GM10248 (cell line): ENCODE measurements around the gene MYO10.
"Not testable (repeated sequence)": the region's sequence is repeated elsewhere in the genome, so short reads cannot be mapped to it uniquely, and the experiment has no call there.

Source experiments
- CTCF ChIA-PET: fragments of 300-600 bp; sonication (Branson Sonifier 250); formaldehyde crosslinking; extraction: SDS; loops from one replicate; lab custom pipeline; 2021; ENCODE audit warnings: antibody characterized with exemption; lab: Yijun Ruan, JAX
- POLR2A ChIA-PET: fragments of 350-650 bp; sonication (Branson Sonifier 250); formaldehyde crosslinking; extraction: SDS; loops from one replicate; lab custom pipeline; 2020; ENCODE audit warnings: antibody characterized with exemption; lab: Yijun Ruan, JAX
- DNase-seq: peaks from one replicate; pipeline ENCODE4 v3.0.0; 2012; ENCODE audit errors: extremely low spot score
- TF ChIP-seq, protein P1 (sequence below): IDR thresholded peaks from 2 replicates; pipeline ENCODE4 v1.5.1; 2012; ENCODE audit warnings: mild to moderate bottlenecking, low read depth; ENCODE audit errors: extremely low read depth, missing control alignments, control extremely low read depth

MYO10 gene

DNA sequence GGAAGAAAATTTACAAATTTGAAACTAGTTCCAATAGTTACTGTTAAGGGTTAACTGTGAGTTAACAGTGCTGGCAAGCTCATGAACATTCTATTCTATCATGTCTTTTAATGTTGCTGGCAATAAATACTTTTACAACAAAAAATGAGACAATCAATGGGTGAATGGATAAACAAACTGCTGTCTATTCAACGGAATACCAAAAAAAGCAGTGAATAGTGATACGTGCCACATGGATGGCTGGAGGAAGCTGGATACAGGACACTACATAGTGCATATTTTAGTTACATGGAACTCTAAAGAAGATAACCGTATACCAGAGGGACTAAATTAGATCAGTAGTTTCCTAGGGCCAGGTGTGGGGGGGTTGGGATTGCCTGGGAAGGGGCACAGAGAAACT lies 163.5 kb downstream of the MYO10 start:
- CTCF ChIA-PET = no interaction called here
- POLR2A ChIA-PET = no interaction called here
- no peak for DNase-seq
- TF ChIP-seq, protein P1, sequence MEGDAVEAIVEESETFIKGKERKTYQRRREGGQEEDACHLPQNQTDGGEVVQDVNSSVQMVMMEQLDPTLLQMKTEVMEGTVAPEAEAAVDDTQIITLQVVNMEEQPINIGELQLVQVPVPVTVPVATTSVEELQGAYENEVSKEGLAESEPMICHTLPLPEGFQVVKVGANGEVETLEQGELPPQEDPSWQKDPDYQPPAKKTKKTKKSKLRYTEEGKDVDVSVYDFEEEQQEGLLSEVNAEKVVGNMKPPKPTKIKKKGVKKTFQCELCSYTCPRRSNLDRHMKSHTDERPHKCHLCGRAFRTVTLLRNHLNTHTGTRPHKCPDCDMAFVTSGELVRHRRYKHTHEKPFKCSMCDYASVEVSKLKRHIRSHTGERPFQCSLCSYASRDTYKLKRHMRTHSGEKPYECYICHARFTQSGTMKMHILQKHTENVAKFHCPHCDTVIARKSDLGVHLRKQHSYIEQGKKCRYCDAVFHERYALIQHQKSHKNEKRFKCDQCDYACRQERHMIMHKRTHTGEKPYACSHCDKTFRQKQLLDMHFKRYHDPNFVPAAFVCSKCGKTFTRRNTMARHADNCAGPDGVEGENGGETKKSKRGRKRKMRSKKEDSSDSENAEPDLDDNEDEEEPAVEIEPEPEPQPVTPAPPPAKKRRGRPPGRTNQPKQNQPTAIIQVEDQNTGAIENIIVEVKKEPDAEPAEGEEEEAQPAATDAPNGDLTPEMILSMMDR = no peak

DNA sequence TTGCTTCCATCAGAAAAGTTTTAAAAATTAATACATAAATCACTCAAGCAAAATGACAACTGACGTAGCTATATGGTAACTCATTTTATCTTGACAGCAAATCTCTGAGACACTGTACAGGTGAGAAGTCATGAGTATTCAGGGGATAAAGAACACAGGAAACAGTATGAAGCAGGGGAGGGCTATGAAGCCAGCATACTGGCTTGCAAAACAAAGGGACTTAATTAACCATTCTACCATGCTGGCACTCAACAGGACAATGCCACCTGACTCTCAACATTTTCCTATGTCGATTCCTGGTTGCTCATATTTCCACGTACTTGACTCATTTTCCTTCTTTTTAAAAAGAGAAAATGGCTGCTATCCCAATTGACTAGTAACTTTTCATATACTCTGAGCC lies 167.9 kb downstream of the MYO10 start:
- POLR2A ChIA-PET = no interaction called here
- CTCF ChIA-PET = no interaction called here
- TF ChIP-seq, protein P1 = no peak
- DNase-seq = no peak

DNA sequence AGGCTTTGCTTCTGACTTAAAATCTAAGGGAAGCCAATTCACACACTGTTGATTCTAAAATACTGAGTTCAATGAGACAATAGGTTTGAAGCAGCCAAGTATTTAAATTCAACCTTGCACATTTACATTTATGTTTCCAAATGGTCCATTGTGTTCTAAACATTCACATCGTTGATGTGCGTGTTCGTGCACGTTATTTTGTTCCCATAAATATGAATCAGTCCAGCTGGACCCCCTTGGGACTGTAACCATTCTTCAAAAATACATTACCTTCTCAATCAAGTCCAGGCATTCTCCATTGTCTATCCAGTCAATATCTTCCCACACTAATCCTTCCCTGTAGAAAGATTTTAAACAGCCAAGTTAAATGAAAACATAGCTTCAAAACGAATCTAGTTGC lies 172.9 kb downstream of the MYO10 start:
- ChIA-PET CTCF (no interaction called here), POLR2A (no interaction called here)
- no peak for DNase-seq
- TF ChIP-seq, protein P1 = no peak

DNA sequence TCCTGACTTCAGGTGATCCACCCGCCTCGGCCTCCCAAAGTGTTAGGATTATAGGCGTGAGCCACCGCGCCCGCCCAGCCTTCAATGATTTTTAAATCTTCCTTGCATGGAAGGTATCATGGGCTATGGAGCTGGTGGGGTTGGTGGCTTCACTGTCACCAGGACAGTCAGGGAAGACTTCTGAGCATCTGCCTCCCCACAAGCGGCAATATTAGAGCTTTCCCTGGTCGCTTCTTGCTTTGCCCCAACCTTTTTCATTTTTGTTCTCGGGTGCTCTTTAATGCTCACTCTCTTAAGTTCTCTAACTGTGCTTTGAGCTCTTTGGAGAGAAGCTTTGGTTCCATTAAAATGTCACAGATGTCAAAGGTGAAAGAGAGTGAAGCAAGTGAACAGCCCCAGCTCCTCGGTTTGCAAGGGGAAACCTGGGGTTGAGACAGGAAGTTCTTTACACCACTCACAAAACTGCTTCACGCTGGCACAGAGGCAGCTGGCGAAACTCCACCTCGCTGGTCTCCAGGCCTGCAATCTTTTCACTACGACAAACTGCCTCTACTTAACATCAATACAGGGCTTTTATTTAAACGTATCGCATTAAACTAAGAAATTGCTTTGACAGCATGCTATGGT lies 176.8 kb downstream of the MYO10 start:
- DNase-seq = peak; percentile 20
- ChIA-PET CTCF (interaction anchor here (0.9 to 1.3 kb wide), 2 partner anchors 32 to 431 kb away, joined by 3 read pairs; no protein-coding TSS in a partner anchor), POLR2A (no interaction called here)
- TF ChIP-seq, protein P1 = no peak

DNA sequence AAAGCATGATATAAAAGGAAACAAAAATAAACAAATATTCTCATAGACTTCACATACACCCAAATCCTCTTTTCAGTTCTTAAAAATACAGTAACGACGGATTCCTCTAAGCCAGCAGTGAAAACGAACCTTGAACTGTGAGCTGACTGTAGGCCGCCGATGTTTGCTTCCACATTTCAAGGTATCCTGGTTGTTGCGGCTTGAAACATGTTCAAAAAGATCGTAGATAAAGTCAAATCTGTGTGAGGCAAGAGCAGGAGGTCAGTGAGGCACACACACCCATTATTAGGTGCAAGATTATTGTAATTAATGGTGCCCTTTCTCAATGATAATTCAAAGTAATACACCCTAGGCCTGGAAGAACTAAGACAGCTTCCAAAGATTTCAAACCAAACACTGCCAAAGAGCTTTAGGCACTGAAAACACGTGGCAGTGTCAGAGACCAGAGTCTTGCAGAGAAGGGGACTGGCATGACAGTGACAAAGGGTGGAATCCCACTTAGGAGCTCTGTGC lies 178.0 kb downstream of the MYO10 start:
- ChIA-PET CTCF (no interaction called here), POLR2A (no interaction called here)
- DNase-seq = no peak
- TF ChIP-seq, protein P1 = no peak

DNA sequence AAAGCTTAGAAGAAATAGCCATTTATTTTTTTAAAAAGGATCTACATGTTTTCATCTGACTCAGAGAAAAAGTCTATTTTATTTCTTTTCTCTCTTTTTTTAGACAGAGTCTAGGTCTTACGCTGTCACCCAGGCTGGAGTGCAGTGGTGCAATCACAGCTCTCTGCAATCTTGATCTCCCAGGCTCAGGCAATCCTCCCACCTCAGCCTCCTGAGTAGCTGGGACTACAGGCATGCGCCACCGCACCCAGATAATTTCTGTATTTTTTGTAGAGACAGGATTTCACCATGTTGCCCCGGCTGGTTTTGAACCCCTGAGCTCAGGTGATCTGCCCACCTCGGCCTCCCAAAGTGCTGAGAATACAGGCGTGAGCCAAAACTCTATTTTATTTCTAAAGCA lies 178.5 kb downstream of the MYO10 start:
- CTCF ChIA-PET, DNase-seq, POLR2A ChIA-PET: not testable (repeated sequence)

DNA sequence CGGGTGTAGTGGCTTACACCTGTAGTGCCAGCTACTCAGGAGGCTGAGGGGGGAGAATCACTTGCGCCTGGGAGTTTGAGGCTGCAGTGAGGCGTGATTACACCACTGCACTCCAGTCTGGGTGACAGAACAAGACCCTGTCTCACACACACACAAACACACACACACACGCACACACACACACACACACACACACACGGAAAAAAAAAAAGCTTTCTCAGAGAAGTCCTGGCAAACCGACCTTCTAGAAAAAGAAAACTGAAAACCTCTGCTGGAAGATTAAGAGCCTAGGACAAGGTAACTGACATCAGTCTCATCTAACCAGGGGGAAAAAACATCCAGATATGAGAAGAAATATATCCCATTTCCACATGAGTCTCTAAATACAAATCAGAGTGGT lies 178.9 kb downstream of the MYO10 start:
- TF ChIP-seq, protein P1 = no peak
- ChIA-PET CTCF (no interaction called here), POLR2A (no interaction called here)
- DNase-seq = no peak
